Fibroblast of pulmonary artery (primary cell): ENCODE results near the gene OR4C3.
"Not testable (repeated sequence)": the region's sequence is repeated elsewhere in the genome, so short reads cannot be mapped to it uniquely, and the experiment has no call there.

ENCODE experiments used
- DNase-seq: peaks from one replicate; pipeline ENCODE4 v3.0.0-alpha.2; 2010; ENCODE audit warnings: low read depth
- H3K4me3 ChIP-seq: replicated peaks from 2 replicates; pipeline ENCODE4 v1.5.1; 2011; ENCODE audit warnings: low read depth, mild to moderate bottlenecking, control low read depth, low read length, moderate library complexity
- CTCF ChIP-seq: IDR thresholded peaks from 2 replicates; pipeline ENCODE4 v1.5.1; 2011; ENCODE audit warnings: mild to moderate bottlenecking, control low read depth, low read length, inconsistent platforms; ENCODE audit errors: missing control alignments

OR4C3 gene

GRCh38 chr11:48324620-48325019, at the start of gene OR4C3:
OR4C3 (plus strand) TSS chr11:48324920; CDS start chr11:48325022, 102 bp downstream.
- H3K4me3 ChIP-seq, DNase-seq: not testable (repeated sequence)

DNA sequence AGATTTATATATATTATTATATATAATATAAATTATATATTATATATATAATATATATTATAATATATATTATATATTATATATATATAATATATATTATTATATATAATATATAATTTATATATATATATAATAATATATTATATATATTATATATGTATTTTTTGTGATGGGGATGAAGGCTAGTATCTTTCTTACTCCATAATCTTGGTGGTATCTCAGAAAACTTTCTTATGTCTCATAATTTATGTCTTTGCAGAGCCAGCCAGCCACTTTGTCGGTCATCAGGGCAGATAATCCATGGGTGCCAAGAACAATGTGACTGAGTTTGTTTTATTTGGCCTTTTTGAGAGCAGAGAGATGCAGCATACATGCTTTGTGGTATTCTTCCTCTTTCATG, 18.8 kb upstream of the OR4C3 start, which contains the start of gene OR4S1:
Gene OR4S1 (plus strand): TSS at position 301 of the 400 bp plus-strand sequence. CDS start 0 bp downstream, at position 301.
- no peak for DNase-seq
- no peak within 1 kb of the TSS for H3K4me3 ChIP-seq
- TF ChIP-seq CTCF = no peak

DNA sequence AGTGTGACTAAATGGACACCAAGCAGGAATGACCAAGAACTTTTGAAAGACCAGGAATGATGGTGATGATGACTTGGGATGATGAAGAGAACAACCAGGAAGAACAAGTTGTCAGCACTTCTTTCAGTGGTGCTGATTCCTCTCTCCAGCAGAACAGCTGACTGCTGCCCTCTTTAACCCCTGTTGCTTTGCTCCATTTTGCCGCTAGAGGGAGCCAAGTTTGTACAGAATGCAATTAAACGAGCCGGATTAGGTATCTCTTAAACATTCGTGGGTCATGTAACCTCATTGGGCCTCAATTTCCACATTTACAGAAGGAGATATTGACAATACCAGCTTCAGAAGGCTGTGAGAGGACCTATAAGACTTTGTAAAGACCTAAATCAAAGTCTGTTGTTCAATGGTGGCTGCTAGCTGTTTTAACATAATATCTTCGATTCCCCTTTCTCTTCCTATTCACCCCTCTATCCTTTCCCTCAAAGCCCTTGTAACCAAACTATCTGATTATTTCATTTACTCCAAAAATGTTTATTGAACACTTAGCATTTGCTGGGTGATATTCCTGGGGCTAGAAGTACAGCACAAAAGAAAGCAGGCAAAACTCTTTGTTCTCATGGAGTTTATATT, 16.8 kb upstream of the OR4C3 start:
- TF ChIP-seq CTCF = peak; percentile 89
- H3K4me3 ChIP-seq = no peak overlapping the region
- peak; percentile 59 for DNase-seq

DNA sequence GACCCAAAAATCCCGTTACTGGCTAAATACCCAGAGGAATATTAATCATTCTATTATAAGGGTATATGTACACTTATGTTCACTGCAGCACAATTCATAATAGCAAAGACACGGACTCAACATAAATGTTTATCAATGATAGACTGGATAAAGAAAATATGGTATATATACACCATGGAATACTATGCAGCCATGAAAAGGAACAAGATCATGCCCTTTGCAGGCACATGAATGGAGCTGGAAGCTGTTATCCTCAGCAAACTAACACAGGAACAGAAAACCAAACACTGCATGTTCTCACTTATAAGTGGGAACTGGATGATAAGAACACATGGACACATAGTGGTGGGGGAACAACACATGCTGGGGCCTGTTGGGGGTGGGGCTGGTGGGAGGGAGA, 11.1 kb upstream of the OR4C3 start:
- not testable (repeated sequence) for DNase-seq, H3K4me3 ChIP-seq

- not testable (repeated sequence) for H3K4me3 ChIP-seq, DNase-seq
These were observed 4.9 kb upstream of the OR4C3 start for GRCh38 chr11:48319813-48320212.

GRCh38 chr11:48341466-48341865, 16.7 kb downstream of the OR4C3 start:
- no peak for TF ChIP-seq CTCF
- DNase-seq = peak; percentile 0
- no peak overlapping the region for H3K4me3 ChIP-seq

- DNase-seq, H3K4me3 ChIP-seq: not testable (repeated sequence)
These were observed 17.8 kb downstream of the OR4C3 start for GRCh38 chr11:48342505-48342904.

GRCh38 chr11:48346286-48346685, 21.6 kb downstream of the OR4C3 start:
- not testable (repeated sequence) for DNase-seq

GRCh38 chr11:48354013-48354412, 29.3 kb downstream of the OR4C3 start:
- no peak for TF ChIP-seq CTCF
- no peak for DNase-seq
- no peak overlapping the region for H3K4me3 ChIP-seq

More at GRCh38 chr11:48346286-48346685, 21.6 kb downstream of the OR4C3 start:
- H3K4me3 ChIP-seq = not testable (repeated sequence)

- DNase-seq = no peak
- TF ChIP-seq CTCF = no peak
These were observed 30.0 kb downstream of the OR4C3 start for GRCh38 chr11:48354677-48355076.

GRCh38 chr11:48361289-48361688, 36.6 kb downstream of the OR4C3 start:
- DNase-seq, H3K4me3 ChIP-seq: not testable (repeated sequence)

More at GRCh38 chr11:48354677-48355076, 30.0 kb downstream of the OR4C3 start:
- no peak overlapping the region for H3K4me3 ChIP-seq
